Liver (tissue), 3 donors: Measurements from ENCODE around the gene SENP1.

Experiments used
- CTCF ChIP-seq: fragments of 150-350 bp; IDR thresholded peaks from 2 replicates; pipeline ENCODE4 v1.5.1; 2017; ENCODE audit warnings: improper control_type of control experiment, low read depth, low read length; ENCODE audit not compliant: missing input control
- EGR1 ChIP-seq, 2 donors: IDR thresholded peaks; 2 replicates each; pipeline ENCODE4 v1.6.1; 2016 to 2018; ENCODE audit warnings: antibody characterized with exemption in 2 of 2, low read depth in 2 of 2
- GABPA ChIP-seq, 2 donors: IDR thresholded peaks in 1 of 2; conservative IDR thresholded peaks in 1 of 2; 2 replicates each; pipeline ENCODE4 v1.6.1; 2016; ENCODE audit warnings: antibody characterized with exemption in 2 of 2, mild to moderate bottlenecking in 1 of 2, moderate library complexity in 1 of 2
- JUND ChIP-seq, 2 donors: IDR thresholded peaks; 2 replicates each; pipeline ENCODE4 v1.6.1; 2016; ENCODE audit warnings: antibody characterized with exemption in 2 of 2
- MAX ChIP-seq: IDR thresholded peaks from 2 replicates; pipeline ENCODE4 v1.6.1; 2016; ENCODE audit warnings: antibody characterized with exemption
- RAD21 ChIP-seq, 2 donors: IDR thresholded peaks; 2 replicates each; pipeline ENCODE4 v1.6.1; 2016; ENCODE audit warnings: antibody characterized with exemption in 2 of 2, mild to moderate bottlenecking in 2 of 2
- REST ChIP-seq: IDR thresholded peaks from 2 replicates; pipeline ENCODE4 v1.6.1; 2016; ENCODE audit warnings: antibody characterized with exemption, mild to moderate bottlenecking
- RXRA ChIP-seq, 2 donors: IDR thresholded peaks; 2 replicates each; pipeline ENCODE4 v1.6.1; 2017 to 2018; ENCODE audit warnings: antibody characterized with exemption in 2 of 2, mild to moderate bottlenecking in 1 of 2
- TAF1 ChIP-seq: conservative IDR thresholded peaks from 2 replicates; pipeline ENCODE4 v1.6.1; 2016; ENCODE audit warnings: antibody characterized with exemption, mild to moderate bottlenecking
- YY1 ChIP-seq: IDR thresholded peaks from 2 replicates; pipeline ENCODE4 v1.6.1; 2016; ENCODE audit warnings: antibody characterized with exemption, mild to moderate bottlenecking
- ZBTB33 ChIP-seq: IDR thresholded peaks from 2 replicates; pipeline ENCODE4 v1.6.1; 2016; ENCODE audit warnings: antibody characterized with exemption
- donor health status: healthy.
- donor health status: healthy.

- no peak for TF ChIP-seq CTCF
- TF ChIP-seq MAX = no peak
- TF ChIP-seq JUND (IDR thresholded peaks at IDR 0.05) = no peak
- TF ChIP-seq RAD21 (IDR thresholded peaks at IDR 0.05) = no peak
- no peak for TF ChIP-seq REST
- TF ChIP-seq YY1 = no peak
- no peak for TF ChIP-seq TAF1
- no peak for TF ChIP-seq EGR1 (IDR thresholded peaks at IDR 0.05; ENCODE audit: low read depth in 2 of 2)
- no peak for TF ChIP-seq ZBTB33
- TF ChIP-seq RXRA (IDR thresholded peaks at IDR 0.05) = no peak
- TF ChIP-seq GABPA (IDR thresholded peaks at IDR 0.05 in 1 of 2, conservative IDR thresholded peaks at IDR 0.05 in 1 of 2) = no peak
Observed at GRCh38 chr12:48126953-48127630, 21.2 kb upstream of the SENP1 start.
